Fibroblast of peridontal ligament (primary cell): Measurements from ENCODE around the gene CTSK.
"Not testable (repeated sequence)": the region's sequence is repeated elsewhere in the genome, so short reads cannot be mapped to it uniquely, and the experiment has no call there.

Experiments
- DNase-seq: peaks from one replicate; pipeline ENCODE4 v3.0.0-alpha.2; 2010; ENCODE audit errors: extremely low read depth

CTSK gene

GRCh38 chr1:150805899-150806298 is 2.2 kb downstream of the CTSK start:
- no peak for DNase-seq

DNA sequence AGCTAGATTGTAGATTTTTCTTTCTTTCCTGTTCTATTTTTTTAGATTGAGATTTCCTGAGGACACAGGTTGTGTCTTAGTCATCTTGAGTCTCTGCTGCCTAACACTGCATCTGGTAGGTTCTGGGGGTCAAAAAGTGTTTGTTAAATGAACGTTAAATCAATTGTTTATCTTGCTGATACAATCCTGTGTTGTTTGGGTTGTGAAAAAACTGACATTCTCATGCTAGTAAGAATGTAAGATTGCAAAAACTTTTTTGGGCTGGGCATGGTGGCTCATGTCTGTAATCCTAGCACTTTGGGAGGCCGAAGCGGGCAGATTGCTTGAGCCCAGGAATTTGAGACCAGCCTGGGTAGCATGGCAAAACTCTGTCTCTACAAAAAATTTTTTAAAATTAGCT is 3.4 kb downstream of the CTSK start:
- no peak for DNase-seq

GRCh38 chr1:150799089-150799488 is 9.0 kb downstream of the CTSK start:
- DNase-seq, result no peak

GRCh38 chr1:150798525-150798924 is 9.5 kb downstream of the CTSK start:
- no peak for DNase-seq

- no peak for DNase-seq
Measured at GRCh38 chr1:150796374-150796773, 11.7 kb downstream of the CTSK start.

- not testable (repeated sequence) for DNase-seq
Measured at GRCh38 chr1:150793778-150794177, 14.3 kb downstream of the CTSK start.

DNA sequence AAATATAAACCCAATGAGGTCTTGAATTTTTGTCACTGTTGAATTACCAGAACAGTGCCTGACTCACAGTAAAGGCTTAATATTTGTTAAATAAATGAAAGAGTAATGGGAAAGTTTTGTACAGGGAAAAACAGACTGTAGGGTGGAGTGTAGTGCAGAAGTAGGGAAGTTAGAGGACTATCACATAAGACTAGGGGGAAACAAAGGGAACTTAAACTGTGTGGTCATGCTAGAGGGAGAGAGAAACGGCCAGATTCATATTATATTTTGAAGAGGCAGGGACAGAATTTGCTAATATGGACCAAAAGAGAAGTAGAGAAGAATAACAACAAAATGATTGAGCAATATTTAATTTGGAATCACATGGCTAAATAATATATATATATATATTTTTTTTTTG is 14.8 kb downstream of the CTSK start:
- DNase-seq, result no peak

GRCh38 chr1:150791585-150791984 is 16.5 kb downstream of the CTSK start:
- DNase-seq, result no peak

- no peak for DNase-seq
Measured at GRCh38 chr1:150789396-150789795, 18.7 kb downstream of the CTSK start.

GRCh38 chr1:150788946-150789345 is 19.1 kb downstream of the CTSK start:
- no peak for DNase-seq

GRCh38 chr1:150787455-150787854 is 20.6 kb downstream of the CTSK start:
- no peak for DNase-seq

- no peak for DNase-seq
Measured at GRCh38 chr1:150780510-150780909, 27.6 kb downstream of the CTSK start.

DNA sequence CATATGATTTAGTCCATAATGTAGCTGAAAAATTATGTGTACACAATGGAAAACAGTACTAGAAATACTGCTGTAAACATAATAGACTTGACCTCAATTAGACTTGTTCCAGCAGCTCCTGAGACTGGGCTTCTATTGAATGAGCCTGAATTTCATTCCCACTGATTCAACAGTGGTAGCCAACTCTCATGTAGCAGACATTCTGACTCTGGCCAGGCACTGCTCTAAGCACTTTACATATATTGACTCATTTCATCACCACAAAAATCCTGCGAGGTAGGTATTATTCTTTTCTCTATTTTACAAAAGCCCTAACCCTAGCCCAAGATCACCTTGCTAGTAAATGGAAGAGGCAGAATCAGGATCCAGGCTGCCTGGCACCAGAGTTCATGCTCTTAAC is 29.7 kb downstream of the CTSK start:
- no peak for DNase-seq

GRCh38 chr1:150777544-150777943 is 30.5 kb downstream of the CTSK start:
- no peak for DNase-seq

GRCh38 chr1:150775931-150776505 is 32.0 kb downstream of the CTSK start:
- DNase-seq, result not testable (repeated sequence)

DNA sequence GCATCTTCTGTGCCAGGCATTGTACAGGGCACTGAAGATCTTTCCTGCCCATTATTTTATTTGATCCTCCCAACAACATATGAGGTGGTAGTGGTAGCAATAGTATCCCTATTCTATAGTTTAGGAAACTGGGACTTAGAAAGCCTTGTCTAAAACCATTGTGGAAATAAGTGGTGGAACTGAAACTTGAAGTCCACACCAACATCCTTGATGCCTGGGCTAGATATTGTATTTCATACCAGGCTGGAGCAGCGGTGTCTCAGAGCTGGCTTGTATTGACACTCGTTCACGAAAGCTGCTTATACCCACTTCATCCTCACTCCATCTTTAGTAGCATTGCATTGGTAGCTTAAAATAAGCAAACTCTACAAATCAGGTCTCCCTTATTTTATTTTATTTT is 32.8 kb downstream of the CTSK start:
- DNase-seq, result no peak

- DNase-seq, result no peak
Measured at GRCh38 chr1:150772326-150772725, 35.7 kb downstream of the CTSK start.

GRCh38 chr1:150767704-150768103 is 40.4 kb downstream of the CTSK start:
- not testable (repeated sequence) for DNase-seq

DNA sequence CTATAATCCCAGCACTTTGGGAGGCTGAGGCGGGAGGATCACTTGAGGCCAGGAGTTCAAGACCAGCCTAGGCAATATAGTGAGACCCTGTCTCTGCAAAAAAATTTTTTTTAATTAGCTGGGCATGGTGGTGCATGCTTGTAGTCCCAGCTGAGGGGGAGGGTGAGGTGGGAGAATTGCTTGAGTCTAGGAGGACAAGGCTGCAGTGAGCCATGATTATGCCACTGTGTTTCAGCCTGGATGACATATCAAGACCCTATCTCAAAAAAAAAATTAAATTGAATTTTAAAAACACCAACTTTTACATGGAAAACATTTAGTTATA is 42.1 kb downstream of the CTSK start:
- not testable (repeated sequence) for DNase-seq

DNA sequence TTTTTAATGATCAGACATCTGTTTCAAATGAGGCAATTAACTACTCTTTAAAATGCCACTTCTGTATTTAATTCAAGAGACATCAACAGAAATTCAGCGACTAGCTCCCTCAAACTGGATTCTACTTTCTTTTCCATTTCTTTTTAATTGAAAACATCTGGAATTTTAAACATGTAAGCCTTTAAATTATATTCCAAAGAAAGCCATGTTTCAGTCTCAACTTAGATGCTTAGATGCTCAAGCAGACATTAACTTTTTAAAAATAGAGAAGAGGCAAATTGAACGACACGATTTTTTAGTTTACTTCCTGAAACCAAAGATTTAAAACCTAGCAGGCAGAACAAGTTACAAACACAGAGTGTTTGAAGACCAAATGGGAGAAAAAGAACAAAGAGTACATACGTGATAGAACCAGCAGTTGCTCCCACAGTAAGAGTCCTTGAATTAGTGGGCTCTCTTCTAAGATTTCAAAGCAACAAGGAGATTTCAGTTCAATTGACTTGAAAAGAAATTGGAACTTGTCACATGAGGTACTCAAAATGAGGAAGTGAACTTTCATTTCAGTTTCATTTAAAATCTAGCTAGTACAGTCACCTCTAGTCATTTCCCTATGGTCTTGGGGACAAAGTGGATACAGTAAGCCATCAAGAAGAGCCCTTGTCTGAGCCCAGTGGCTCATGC is 42.6 kb downstream of the CTSK start, which contains the start of gene CTSS:
TSS of gene CTSS (minus strand) at position 483 of the 681 bp plus-strand sequence. CDS start 1,015 bp downstream, outside the sequence.
- DNase-seq, result peak; percentile 77

- DNase-seq, result peak; percentile 95
Measured at GRCh38 chr1:150764617-150765101, 43.4 kb downstream of the CTSK start.

GRCh38 chr1:150763018-150763417 is 45.0 kb downstream of the CTSK start:
- DNase-seq, result no peak

DNA sequence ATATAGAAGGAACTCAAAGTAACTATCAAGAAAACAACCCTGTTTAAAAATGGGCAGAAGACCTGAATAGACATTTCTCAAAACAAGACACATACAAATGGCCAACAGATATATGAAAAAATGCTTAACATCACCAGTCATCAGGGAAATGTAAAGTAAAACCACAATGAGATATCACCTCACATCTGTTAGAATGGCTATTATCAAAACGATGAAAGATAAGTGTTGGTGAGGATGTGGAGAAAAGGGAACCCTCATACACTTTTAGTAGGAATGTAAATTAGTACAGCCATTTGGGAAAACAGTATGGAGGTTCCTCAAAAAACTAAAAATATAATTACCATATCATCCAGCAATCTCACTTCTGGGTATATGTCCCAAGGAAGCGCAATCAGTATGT is 45.5 kb downstream of the CTSK start:
- no peak for DNase-seq

- DNase-seq, result no peak
Measured at GRCh38 chr1:150761801-150762200, 46.3 kb downstream of the CTSK start.
